Activated CD4-positive, alpha-beta T cell treated with anti-CD3 and anti-CD28 coated beads, Interleukin-2, amount 50 U/mL, for 1 hour (primary cell): ENCODE data around the gene TMEM170A.
"Not testable (repeated sequence)": the region's sequence is repeated elsewhere in the genome, so short reads cannot be mapped to it uniquely, and the experiment has no call there.

Experiments
- DNase-seq: peaks from one replicate; pipeline ENCODE4 v3.0.0-alpha.2; 2020

The TMEM170A gene

GRCh38 chr16:75464122-75464918 is at the start of gene TMEM170A:
TSS of gene TMEM170A (minus strand) at chr16:75464689. CDS start at chr16:75464600, 89 bp downstream.
- DNase-seq, result peak; percentile 98

- DNase-seq, result no peak
Observed at GRCh38 chr16:75506574-75506973, 42.1 kb upstream of the TMEM170A start.

- DNase-seq, result no peak
Observed at GRCh38 chr16:75506107-75506506, 41.6 kb upstream of the TMEM170A start.

GRCh38 chr16:75503801-75504200 is 39.3 kb upstream of the TMEM170A start:
- DNase-seq, result no peak

GRCh38 chr16:75502916-75503605 is 38.6 kb upstream of the TMEM170A start:
- DNase-seq, result no peak

GRCh38 chr16:75501820-75502219 is 37.3 kb upstream of the TMEM170A start:
- DNase-seq, result not testable (repeated sequence)

GRCh38 chr16:75501359-75501758 is 36.9 kb upstream of the TMEM170A start:
- DNase-seq, result no peak

- not testable (repeated sequence) for DNase-seq
Observed at GRCh38 chr16:75498605-75499322, 34.3 kb upstream of the TMEM170A start.

GRCh38 chr16:75497558-75497957 is 33.1 kb upstream of the TMEM170A start:
- no peak for DNase-seq

GRCh38 chr16:75495076-75495674 is 30.7 kb upstream of the TMEM170A start, which contains the start of gene CHST6:
TSS of gene CHST6 (minus strand) at chr16:75495441. CDS start at chr16:75479828, 15,613 bp downstream.
- no peak for DNase-seq

- no peak for DNase-seq
Observed at GRCh38 chr16:75494661-75495075, 30.2 kb upstream of the TMEM170A start.

GRCh38 chr16:75494184-75494583 is 29.7 kb upstream of the TMEM170A start:
- DNase-seq, result no peak

- no peak for DNase-seq
Observed at GRCh38 chr16:75491876-75492275, 27.4 kb upstream of the TMEM170A start.

- DNase-seq, result no peak
Observed at GRCh38 chr16:75488322-75488721, 23.8 kb upstream of the TMEM170A start.

GRCh38 chr16:75486676-75487313 is 22.3 kb upstream of the TMEM170A start:
- DNase-seq, result no peak

- no peak for DNase-seq
Observed at GRCh38 chr16:75486014-75486675, 21.7 kb upstream of the TMEM170A start.

- no peak for DNase-seq
Observed at GRCh38 chr16:75485230-75486013, 20.9 kb upstream of the TMEM170A start.

GRCh38 chr16:75483222-75483621 is 18.7 kb upstream of the TMEM170A start:
- no peak for DNase-seq

- DNase-seq, result no peak
Observed at GRCh38 chr16:75482434-75483205, 18.1 kb upstream of the TMEM170A start.

- no peak for DNase-seq
Observed at GRCh38 chr16:75481475-75481874, 17.0 kb upstream of the TMEM170A start.
